WERI-Rb-1 (cell line): ENCODE results near the gene THRB.

Experiments
- DNase-seq: peaks from one replicate; pipeline ENCODE4 v3.0.0-alpha.2; 2020
- H3K27ac ChIP-seq: fragments of 250-450 bp; sonication (Bioruptor Pico); 2 replicates; pipeline ENCODE4 v1.5.1; 2020; ENCODE audit warnings: mild to moderate bottlenecking, moderate library complexity
- H3K27me3 ChIP-seq: fragments of 250-450 bp; sonication (Bioruptor Pico); 2 replicates; pipeline ENCODE4 v1.5.1; 2021; ENCODE audit warnings: mild to moderate bottlenecking, low read depth, moderate library complexity; ENCODE audit not compliant: insufficient read depth, severe bottlenecking
- H3K36me3 ChIP-seq: fragments of 250-450 bp; sonication (Bioruptor Pico); 2 replicates; pipeline ENCODE4 v1.5.1; 2020; ENCODE audit warnings: mild to moderate bottlenecking, moderate library complexity
- H3K4me3 ChIP-seq: 2 replicates; pipeline ENCODE4 v1.5.1; 2011; ENCODE audit warnings: low read depth, mild to moderate bottlenecking, control low read depth, low read length
- H3K9me3 ChIP-seq: fragments of 250-450 bp; sonication (Bioruptor Pico); 2 replicates; pipeline ENCODE4 v1.5.1; 2021; ENCODE audit warnings: mild to moderate bottlenecking, moderate library complexity; ENCODE audit not compliant: severe bottlenecking
- TF ChIP-seq, protein P1 (sequence below): IDR thresholded peaks from 2 replicates; pipeline ENCODE4 v1.5.1; 2011; ENCODE audit warnings: low read depth, mild to moderate bottlenecking, control low read depth, inconsistent platforms, low read length

The THRB gene

DNA sequence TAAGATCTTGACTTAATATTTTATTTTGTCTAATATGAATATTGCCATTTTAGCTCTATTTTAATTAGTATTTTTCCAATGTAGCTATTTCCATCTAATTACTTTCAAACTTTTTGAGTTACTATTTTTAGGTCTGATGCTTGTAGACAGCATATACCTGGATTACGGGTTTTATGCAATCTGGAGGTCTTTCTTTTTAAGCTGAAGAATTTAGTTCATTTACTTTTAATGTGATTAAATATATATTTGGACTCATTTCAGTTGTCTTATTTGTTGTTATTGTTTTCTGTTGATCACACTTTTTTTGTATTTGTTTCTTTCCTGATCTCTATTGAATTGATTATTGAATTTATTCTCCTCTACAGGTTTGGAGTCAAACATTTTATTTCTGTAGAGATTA is 30.3 kb downstream of the THRB start:
- Histone ChIP-seq H3K27ac (no peak overlapping the region), H3K4me3 (no peak overlapping the region), H3K36me3 (no peaks in the 10 kb centered on the region), H3K27me3 (no peaks in the 10 kb centered on the region), H3K9me3 (no peaks in the 10 kb centered on the region)
- TF ChIP-seq, protein P1, sequence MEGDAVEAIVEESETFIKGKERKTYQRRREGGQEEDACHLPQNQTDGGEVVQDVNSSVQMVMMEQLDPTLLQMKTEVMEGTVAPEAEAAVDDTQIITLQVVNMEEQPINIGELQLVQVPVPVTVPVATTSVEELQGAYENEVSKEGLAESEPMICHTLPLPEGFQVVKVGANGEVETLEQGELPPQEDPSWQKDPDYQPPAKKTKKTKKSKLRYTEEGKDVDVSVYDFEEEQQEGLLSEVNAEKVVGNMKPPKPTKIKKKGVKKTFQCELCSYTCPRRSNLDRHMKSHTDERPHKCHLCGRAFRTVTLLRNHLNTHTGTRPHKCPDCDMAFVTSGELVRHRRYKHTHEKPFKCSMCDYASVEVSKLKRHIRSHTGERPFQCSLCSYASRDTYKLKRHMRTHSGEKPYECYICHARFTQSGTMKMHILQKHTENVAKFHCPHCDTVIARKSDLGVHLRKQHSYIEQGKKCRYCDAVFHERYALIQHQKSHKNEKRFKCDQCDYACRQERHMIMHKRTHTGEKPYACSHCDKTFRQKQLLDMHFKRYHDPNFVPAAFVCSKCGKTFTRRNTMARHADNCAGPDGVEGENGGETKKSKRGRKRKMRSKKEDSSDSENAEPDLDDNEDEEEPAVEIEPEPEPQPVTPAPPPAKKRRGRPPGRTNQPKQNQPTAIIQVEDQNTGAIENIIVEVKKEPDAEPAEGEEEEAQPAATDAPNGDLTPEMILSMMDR, result no peak
- DNase-seq, result no peak

DNA sequence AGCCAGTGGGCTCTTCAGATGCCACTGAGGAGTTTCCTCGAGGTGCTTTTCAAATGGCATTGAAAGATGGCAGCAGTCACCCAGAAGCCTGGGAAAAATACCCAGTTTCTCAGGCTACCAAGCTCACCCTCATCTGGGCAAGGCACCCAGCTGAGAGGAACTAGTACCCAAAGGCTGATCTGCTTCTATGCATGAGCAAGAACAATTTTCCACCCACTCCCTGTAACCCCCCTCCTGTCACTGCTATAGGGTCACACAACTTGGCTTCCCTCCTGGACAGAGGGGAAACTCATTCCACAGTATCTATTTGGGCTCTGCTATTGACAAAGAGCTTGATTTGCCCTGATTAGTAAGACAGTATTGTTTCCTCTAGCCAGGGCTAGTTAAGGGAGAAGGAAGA is 31.9 kb downstream of the THRB start:
- Histone ChIP-seq H3K27ac (no peak overlapping the region), H3K36me3 (no peaks in the 10 kb centered on the region)
- DNase-seq, result no peak

DNA sequence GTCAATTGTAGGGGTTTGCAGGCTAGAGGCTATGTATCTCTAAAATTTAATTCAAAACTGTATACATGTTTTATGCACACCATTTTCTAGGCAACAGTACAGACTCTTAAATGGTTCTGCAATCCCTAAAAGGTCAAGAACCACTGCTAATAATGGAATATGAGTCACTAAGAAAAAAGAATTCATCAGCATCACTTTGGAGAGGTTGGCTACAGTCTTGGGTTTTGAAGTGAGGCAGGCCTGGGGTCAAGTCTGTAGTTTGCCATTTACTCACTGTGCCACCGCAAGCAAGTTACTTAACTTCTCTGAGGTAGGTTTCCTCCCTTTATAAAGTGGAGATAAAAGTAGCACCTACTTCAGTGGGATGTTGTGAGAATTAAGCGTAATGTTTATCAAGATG is 33.7 kb downstream of the THRB start:
- no peaks in the 10 kb centered on the region for H3K9me3 ChIP-seq
- TF ChIP-seq, protein P1, result no peak
- no peak for DNase-seq
- H3K4me3 ChIP-seq, result no peak overlapping the region
- no peaks in the 10 kb centered on the region for H3K27me3 ChIP-seq
- H3K27ac ChIP-seq, result no peak overlapping the region
- H3K36me3 ChIP-seq, result no peaks in the 10 kb centered on the region

More for the DNA sequence above, 31.9 kb downstream of the THRB start:
- Histone ChIP-seq H3K27me3 (no peaks in the 10 kb centered on the region), H3K9me3 (no peaks in the 10 kb centered on the region), H3K4me3 (no peak overlapping the region)
- TF ChIP-seq, protein P1, result no peak

DNA sequence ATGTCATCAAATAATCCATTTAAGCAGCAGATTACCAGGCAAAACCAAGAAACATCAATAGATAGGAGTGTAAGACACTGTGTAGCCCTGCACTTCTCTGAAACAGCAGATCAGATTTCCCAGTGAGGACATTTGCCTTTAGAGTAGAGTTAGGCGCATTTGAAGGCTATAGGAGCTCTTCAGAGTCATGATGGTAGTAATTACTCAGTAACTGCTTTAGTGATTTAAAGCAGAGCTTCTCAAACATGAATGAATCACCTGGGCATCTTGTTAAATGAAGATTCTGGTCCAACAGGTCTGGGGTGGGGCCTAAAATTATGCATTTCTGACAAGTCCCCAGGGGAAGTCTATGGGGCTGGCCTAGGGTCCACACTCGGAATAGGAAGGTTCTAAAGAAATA is 36.9 kb downstream of the THRB start:
- Histone ChIP-seq H3K9me3 (no peaks in the 10 kb centered on the region), H3K27me3 (no peaks in the 10 kb centered on the region), H3K27ac (no peak overlapping the region), H3K4me3 (no peak overlapping the region), H3K36me3 (no peaks in the 10 kb centered on the region)
- no peak for DNase-seq
- TF ChIP-seq, protein P1, result no peak

DNA sequence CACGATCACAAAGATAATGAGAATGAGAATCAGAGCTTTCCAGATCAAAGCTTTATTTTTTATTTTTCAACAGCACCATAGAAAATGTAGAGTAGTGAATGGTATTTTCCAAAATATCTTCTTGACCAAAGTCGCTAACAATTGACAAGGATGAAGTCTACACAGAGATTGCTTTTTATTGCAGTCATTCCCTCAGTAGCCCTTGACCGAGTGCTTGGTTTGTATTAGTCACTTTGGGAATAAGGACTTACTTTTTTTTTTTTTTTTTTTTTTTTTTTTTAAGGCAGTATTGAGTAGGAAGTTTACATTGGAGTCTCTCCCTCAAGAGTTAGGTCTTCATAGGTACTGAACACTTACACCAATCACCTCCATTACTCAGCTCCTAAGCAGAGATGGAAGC is 39.8 kb downstream of the THRB start:
- Histone ChIP-seq H3K4me3 (no peak overlapping the region), H3K36me3 (no peaks in the 10 kb centered on the region), H3K27ac (no peak overlapping the region), H3K27me3 (no peaks in the 10 kb centered on the region), H3K9me3 (no peaks in the 10 kb centered on the region)
- TF ChIP-seq, protein P1, result no peak
- no peak for DNase-seq

DNA sequence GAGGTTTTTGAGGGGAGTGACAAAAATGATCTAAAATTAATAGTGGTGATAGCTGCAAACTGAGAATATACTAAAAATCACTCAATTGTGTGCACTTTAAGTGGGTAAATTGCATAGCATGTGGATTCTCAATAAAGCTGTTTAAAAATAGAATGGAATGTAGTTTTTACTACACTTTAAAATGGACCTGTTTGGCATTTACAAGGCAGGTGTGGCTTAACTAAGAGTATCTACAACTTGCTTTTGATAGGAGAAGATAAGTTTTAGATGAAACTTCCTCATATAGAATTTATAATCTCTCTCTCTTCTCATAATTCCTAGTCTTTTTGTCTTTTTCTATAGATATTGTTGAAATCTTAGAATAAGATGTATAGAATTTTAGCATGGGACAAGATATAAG is 40.3 kb downstream of the THRB start:
- TF ChIP-seq, protein P1, result no peak
- Histone ChIP-seq H3K9me3 (no peaks in the 10 kb centered on the region), H3K4me3 (no peak overlapping the region), H3K27me3 (no peaks in the 10 kb centered on the region), H3K27ac (no peak overlapping the region), H3K36me3 (no peaks in the 10 kb centered on the region)
- no peak for DNase-seq
